H1 (cell line): ENCODE results near the gene TLK1. TPM values are rescaled to one million over a fixed set of nuclear protein-coding genes. Genes with fewer than 3 reads are reported as not detected.

Source experiments
- CTCF ChIA-PET: fragments of 300-600 bp; sonication (Branson Sonifier 250); formaldehyde crosslinking; loops from one replicate; lab custom pipeline; 2021; ENCODE audit not compliant: partially characterized antibody; lab: Charles Lee
- POLR2A ChIA-PET: fragments of 300-600 bp; sonication (Branson Sonifier 250); formaldehyde crosslinking; loops from one replicate; lab custom pipeline; 2021; ENCODE audit warnings: inconsistent platforms; ENCODE audit not compliant: partially characterized antibody; lab: Charles Lee
- DNase-seq, 2 experiments: peaks; one replicate each; pipeline versions ENCODE4 v3.0.0 to v3.0.0-alpha.2; 2010 to 2022; ENCODE audit warnings: low spot score in 2 of 2, low read depth in 1 of 2, mixed read lengths in 1 of 2
- FAIRE-seq: peaks from 2 replicates; lab custom pipeline; 2011; peaks lifted over from hg19 to GRCh38; lab: Jason Lieb, UNC
- H2AFZ ChIP-seq: 2 replicates; pipeline ENCODE4 v1.8.1; 2012; ENCODE audit warnings: low read length, inconsistent platforms
- H2AK5ac ChIP-seq: 2 replicates; pipeline ENCODE4 v1.6.1; 2013; ENCODE audit warnings: low read depth, low read length
- H2BK120ac ChIP-seq: replicated peaks from 2 replicates; pipeline ENCODE3; 2013; ENCODE audit warnings: low read depth, low read length, inconsistent platforms
- H2BK12ac ChIP-seq: 2 replicates; pipeline ENCODE4 v1.6.1; 2013; ENCODE audit warnings: low read depth, low read length
- H2BK15ac ChIP-seq: 2 replicates; pipeline ENCODE4 v1.6.1; 2013; ENCODE audit warnings: low read length
- H2BK20ac ChIP-seq: 2 replicates; pipeline ENCODE4 v1.6.1; 2013; ENCODE audit warnings: low read length
- H2BK5ac ChIP-seq: 2 replicates; pipeline ENCODE4 v1.6.1; 2013; ENCODE audit warnings: low read depth, low read length
- H3K14ac ChIP-seq: 2 replicates; pipeline ENCODE4 v1.6.1; 2013; ENCODE audit warnings: inconsistent platforms; ENCODE audit not compliant: insufficient read length
- H3K18ac ChIP-seq: 2 replicates; pipeline ENCODE4 v1.6.1; 2013; ENCODE audit warnings: low read length; ENCODE audit errors: extremely low read depth
- H3K23ac ChIP-seq: 2 replicates; pipeline ENCODE4 v1.6.1; 2013; ENCODE audit warnings: inconsistent platforms; ENCODE audit not compliant: insufficient read length
- H3K23me2 ChIP-seq: 2 replicates; pipeline ENCODE4 v1.6.1; 2013; ENCODE audit warnings: low read depth, low read length
- H3K27ac ChIP-seq: 2 replicates; pipeline ENCODE4 v1.6.1; 2011; ENCODE audit warnings: low read depth, low read length, inconsistent platforms
- H3K27me3 ChIP-seq, 4 experiments: replicated peaks in 1 of 4; 1 replicate in 1 of 4; 2 replicates in 3 of 4; pipeline versions ENCODE4 v1.6.1 to v1.8.1; 2011 to 2013; ENCODE audit warnings: low read length in 3 of 4, mild to moderate bottlenecking in 3 of 4, inconsistent platforms in 2 of 4, mixed read lengths in 2 of 4, moderate library complexity in 1 of 4; ENCODE audit not compliant: control insufficient read depth in 3 of 4, insufficient read depth in 3 of 4; ENCODE audit errors: extremely low read depth in 1 of 4
- H3K36me3 ChIP-seq, 4 experiments: 2 replicates each; pipeline versions ENCODE4 v1.6.1 to v1.8.1; 2011 to 2013; ENCODE audit warnings: mild to moderate bottlenecking in 4 of 4, low read length in 3 of 4, moderate library complexity in 2 of 4, control low read depth in 1 of 4, inconsistent platforms in 1 of 4; ENCODE audit not compliant: insufficient read depth in 4 of 4, control insufficient read depth in 2 of 4
- H3K4ac ChIP-seq: replicated peaks from 2 replicates; pipeline ENCODE3; 2013; ENCODE audit warnings: low read length, low read depth, mixed read lengths, inconsistent platforms; ENCODE audit not compliant: insufficient read length
- H3K4me1 ChIP-seq, 4 experiments: replicated peaks in 1 of 4; 1 replicate in 1 of 4; 2 replicates in 3 of 4; pipeline versions ENCODE4 v1.6.1 to v1.8.1; 2011 to 2013; ENCODE audit warnings: low read length in 3 of 4, inconsistent platforms in 2 of 4, mixed read lengths in 1 of 4; ENCODE audit not compliant: insufficient read depth in 4 of 4, control insufficient read depth in 3 of 4
- H3K4me2 ChIP-seq, 2 experiments: 2 replicates each; pipeline versions ENCODE4 v1.6.1 to v1.8.1; 2011 to 2013; ENCODE audit warnings: low read depth in 2 of 2, low read length in 2 of 2, control low read depth in 1 of 2, inconsistent platforms in 1 of 2, mild to moderate bottlenecking in 1 of 2; ENCODE audit not compliant: insufficient read depth in 1 of 2
- H3K4me3 ChIP-seq, 4 experiments: fragments of 200-600, 300-600 bp in 1 of 4; sonication (generic), shearing (Covaris generic), sonication (Bioruptor Twin) in 1 of 4; 2 replicates each; pipeline versions ENCODE4 v1.5.1 to v1.8.1; 2011 to 2016; ENCODE audit warnings: low read length in 4 of 4, low read depth in 3 of 4, control low read depth in 2 of 4, inconsistent platforms in 2 of 4, mild to moderate bottlenecking in 2 of 4, mixed read lengths in 1 of 4, moderate library complexity in 1 of 4; ENCODE audit not compliant: insufficient read depth in 2 of 4; ENCODE audit errors: extremely low read depth in 1 of 4
- H3K56ac ChIP-seq: replicated peaks from 2 replicates; pipeline ENCODE3; 2013; ENCODE audit warnings: low read depth, mild to moderate bottlenecking, mixed read lengths, low read length, inconsistent platforms; ENCODE audit not compliant: insufficient read length
- H3K79me1 ChIP-seq: 2 replicates; pipeline ENCODE4 v1.6.1; 2013; ENCODE audit warnings: low read depth, low read length, control low read depth
- H3K79me2 ChIP-seq, 2 experiments: 2 replicates each; pipeline versions ENCODE4 v1.6.1 to v1.8.1; 2012 to 2013; ENCODE audit warnings: low read length in 2 of 2, mild to moderate bottlenecking in 2 of 2, inconsistent platforms in 1 of 2; ENCODE audit not compliant: insufficient read depth in 2 of 2, control insufficient read depth in 1 of 2
- H3K9ac ChIP-seq, 4 experiments: replicated peaks in 1 of 4; 1 replicate in 1 of 4; 2 replicates in 3 of 4; pipeline versions ENCODE4 v1.6.1 to v1.8.1; 2011 to 2013; ENCODE audit warnings: low read depth in 3 of 4, low read length in 3 of 4, control low read depth in 2 of 4, mild to moderate bottlenecking in 2 of 4, moderate library complexity in 2 of 4, inconsistent platforms in 1 of 4; ENCODE audit errors: extremely low read depth in 1 of 4
- H3K9me3 ChIP-seq, 2 experiments: 2 replicates each; pipeline versions ENCODE4 v1.6.1 to v1.8.1; 2012 to 2013; ENCODE audit warnings: mild to moderate bottlenecking in 2 of 2, moderate library complexity in 2 of 2, control low read depth in 1 of 2, inconsistent platforms in 1 of 2, low read depth in 1 of 2, low read length in 1 of 2, mixed read lengths in 1 of 2; ENCODE audit not compliant: insufficient read depth in 2 of 2
- H4K20me1 ChIP-seq, 2 experiments: replicated peaks in 1 of 2; 2 replicates each; pipeline versions ENCODE3 to v1.8.1; 2011 to 2013; ENCODE audit warnings: inconsistent platforms in 2 of 2, low read length in 2 of 2, mild to moderate bottlenecking in 1 of 2; ENCODE audit not compliant: insufficient read depth in 2 of 2, control insufficient read depth in 1 of 2
- H4K5ac ChIP-seq: 2 replicates; pipeline ENCODE4 v1.6.1; 2013; ENCODE audit warnings: low read length, low read depth, mixed read lengths, inconsistent platforms; ENCODE audit not compliant: insufficient read length
- H4K8ac ChIP-seq: 2 replicates; pipeline ENCODE4 v1.8.0; 2013; ENCODE audit warnings: mild to moderate bottlenecking, moderate library complexity, low read length, inconsistent platforms; ENCODE audit not compliant: insufficient read depth; ENCODE audit errors: extremely low read depth
- H4K91ac ChIP-seq: replicated peaks from 2 replicates; pipeline ENCODE3; 2013; ENCODE audit warnings: low read length, mixed read lengths, inconsistent platforms; ENCODE audit not compliant: insufficient read length
- ATF2 ChIP-seq: IDR thresholded peaks from 2 replicates; pipeline ENCODE4 v1.6.1; 2012; ENCODE audit warnings: low read length, inconsistent platforms
- BACH1 ChIP-seq: IDR thresholded peaks from 2 replicates; pipeline ENCODE4 v1.6.1; 2012; ENCODE audit warnings: low read length, improper control_type of control experiment
- BRCA1 ChIP-seq: IDR thresholded peaks from 2 replicates; pipeline ENCODE4 v1.6.1; 2012; ENCODE audit warnings: low read depth, low read length, improper control_type of control experiment
- HDAC2 ChIP-seq, 2 experiments: fragments of 300-600 bp in 1 of 2; sonication (generic) in 1 of 2; IDR thresholded peaks; 2 replicates each; pipeline ENCODE4 v1.6.1; 2011 to 2012; ENCODE audit warnings: low read depth in 2 of 2, low read length in 2 of 2, mild to moderate bottlenecking in 2 of 2, moderate library complexity in 2 of 2, borderline replicate concordance in 1 of 2, inconsistent platforms in 1 of 2
- KDM1A ChIP-seq: fragments of 200-600, 300-600 bp; sonication (generic); IDR thresholded peaks from 2 replicates; pipeline ENCODE4 v1.7.1; 2016; ENCODE audit warnings: mild to moderate bottlenecking, low read length, borderline replicate concordance
- KDM4A ChIP-seq: IDR thresholded peaks from one replicate; pipeline ENCODE4 v1.7.1; 2012; ENCODE audit warnings: low read depth, mild to moderate bottlenecking, moderate library complexity, low read length, inconsistent platforms; ENCODE audit not compliant: severe bottlenecking
- SP1 ChIP-seq: IDR thresholded peaks from 2 replicates; pipeline ENCODE4 v1.6.1; 2011; ENCODE audit warnings: low read depth, low read length
- SRF ChIP-seq: IDR thresholded peaks from 2 replicates; pipeline ENCODE4 v1.6.1; 2011; ENCODE audit warnings: mild to moderate bottlenecking, low read depth, low read length, moderate library complexity
- WGBS, 2 experiments: shearing (Covaris generic) in 1 of 2; methylation state at CpG; one replicate each; pipeline versions ENCODE4 v1.1.6 to v1.1.7; 2013 to 2015; ENCODE audit warnings: low lambda C conversion rate in 2 of 2, mixed read lengths in 2 of 2, inconsistent platforms in 1 of 2, low coverage in 1 of 2, missing lambda C conversion rate in 1 of 2; ENCODE audit not compliant: insufficient replicate concordance in 2 of 2, insufficient coverage in 1 of 2, insufficient read length in 1 of 2; ENCODE audit errors: extremely low coverage in 1 of 2, missing lambda C conversion rate in 1 of 2; 5-methylcytosine and 5-hydroxymethylcytosine counted together
- polyA plus RNA-seq, 7 experiments: library from polyadenylated mRNA; depleted of rRNA in 3 of 7; stranded (reverse) in 5 of 7; unstranded in 2 of 7; fragments of >200 nt in 5 of 7; fragments of 200-250 nt in 2 of 7; gene quantifications; 1 replicate in 5 of 7; 2 replicates in 1 of 7; 4 replicates in 1 of 7; pipeline versions ENCODE4 v1.2.1 to v1.2.3, GENCODE V29; 2011 to 2013; ENCODE audit warnings: missing spikeins in 2 of 7, mixed read lengths in 2 of 7
- total RNA-seq: library from RNA; stranded (reverse); fragmentation: NEBNext Ultra II Directional; extraction: Animal tissue kit (Norgen Biotek cat#: 25700); gene quantifications from 2 replicates; pipeline ENCODE4 v1.2.1, GENCODE V29; 2021

Gene TLK1
- total and polyA plus RNA-seq, 2 of the 8 experiments (the other 6 are each of a cell fraction or from before 2014, with no cell fraction given): 11.2 to 102 TPM

GRCh38 chr2:170943596-170943995 is 217.1 kb downstream of the TLK1 start:
- TF ChIP-seq KDM4A (no peak), HDAC2 (IDR thresholded peaks at IDR 0.05; ENCODE audit: borderline replicate concordance in 1 of 2, low read depth in 2 of 2, low read length in 2 of 2) (no peak), KDM1A (no peak), ATF2 (no peak), BRCA1 (no peak), SRF (no peak), SP1 (no peak), BACH1 (no peak)
- Histone ChIP-seq H3K18ac (no peak overlapping the region), H4K8ac (no peak overlapping the region; the same call in 1 of the 2 replicates), H3K4ac (no peak overlapping the region), H4K5ac (no peak overlapping the region), H3K27me3 (no peaks in the 10 kb centered on the region), H2AFZ (no peak overlapping the region), H3K56ac (no peak overlapping the region), H2BK20ac (no peak overlapping the region), H3K79me2 (peaks cover 0 to 90% of the 10 kb centered on the region in 2 experiments; a peak in 3 of 4 replicates), H3K27ac (no peak overlapping the region), H3K23ac (no peak overlapping the region), H3K4me1 (no peaks in the 10 kb centered on the region), H3K14ac (no peak overlapping the region), H2BK120ac (no peak overlapping the region), H2BK12ac (no peak overlapping the region), H2BK15ac (no peak overlapping the region), H3K36me3 (peaks cover 0 to 4% (median 0%) of the 10 kb centered on the region in 4 experiments; a peak in 1 of 8 replicates), H2BK5ac (no peak overlapping the region), H4K20me1 (peaks cover 7 to 20% of the 10 kb centered on the region in 2 experiments), H3K9me3 (no peaks in the 10 kb centered on the region), H3K9ac (no peak overlapping the region), H3K4me2 (no peak overlapping the region), H4K91ac (no peak overlapping the region), H3K23me2 (no peaks in the 10 kb centered on the region), H3K4me3 (no peak overlapping the region), H3K79me1 (peaks cover 2% of the 10 kb centered on the region; the same call in 1 of the 2 replicates), H2AK5ac (no peak overlapping the region)
- DNase-seq (no peak), FAIRE-seq (no peak)
- ChIA-PET CTCF (interaction anchor here (0.8 kb wide), 1 partner anchor 13 kb away, joined by 3 read pairs; no protein-coding TSS in a partner anchor), POLR2A (interaction anchor here (1.7 kb wide), 1 partner anchor 13 kb away, joined by 6 read pairs; no protein-coding TSS in a partner anchor)
- 79% methylated on average over 6 of the region's 6 CpGs; no CpG with 5 or more reads in 1 of the 2 experiments for WGBS, 2 experiments
